NT2/D1 (cell line): Measurements from ENCODE around the gene SRPK1.
A peak's percentile ranks its signal among the peaks of the same experiment; 100 is the strongest.

ENCODE experiments used
- DNase-seq: peaks from one replicate; pipeline ENCODE4 v3.0.0-alpha.2; 2011; ENCODE audit warnings: low read depth, low spot score
- H3K27me3 ChIP-seq: 2 replicates; pipeline ENCODE4 v1.6.0; 2011; ENCODE audit warnings: mild to moderate bottlenecking; ENCODE audit not compliant: insufficient read length, insufficient read depth
- H3K36me3 ChIP-seq: 2 replicates; pipeline ENCODE4 v1.6.1; 2011; ENCODE audit warnings: mild to moderate bottlenecking, low read length, mixed read lengths; ENCODE audit not compliant: insufficient read depth, insufficient read length
- H3K4me1 ChIP-seq: 2 replicates; pipeline ENCODE4 v1.5.1; 2011; ENCODE audit not compliant: insufficient read depth, insufficient read length
- H3K4me3 ChIP-seq: 2 replicates; pipeline ENCODE4 v1.5.1; 2011; ENCODE audit warnings: low read depth; ENCODE audit not compliant: insufficient read length
- H3K9ac ChIP-seq: 2 replicates; pipeline ENCODE4 v1.6.0; 2011; ENCODE audit warnings: low read depth; ENCODE audit not compliant: insufficient read length
- H3K9me3 ChIP-seq: 2 replicates; pipeline ENCODE4 v1.5.1; 2011; ENCODE audit warnings: mild to moderate bottlenecking, low read length; ENCODE audit not compliant: insufficient read depth
- SUZ12 ChIP-seq: IDR thresholded peaks from 2 replicates; pipeline ENCODE4 v1.6.1; 2011; ENCODE audit not compliant: insufficient read length, insufficient read depth; ENCODE audit errors: extremely low read depth
- YY1 ChIP-seq: IDR thresholded peaks from 2 replicates; pipeline ENCODE4 v1.6.1; 2011; ENCODE audit not compliant: insufficient read length, insufficient read depth
- ZNF274 ChIP-seq: IDR thresholded peaks from 2 replicates; pipeline ENCODE4 v1.6.1; 2011; ENCODE audit warnings: mild to moderate bottlenecking, low read depth, low read length

SRPK1 gene

GRCh38 chr6:35876902-35877301 is 44.0 kb downstream of the SRPK1 start:
- peaks cover 43% of the 10 kb centered on the region for H3K36me3 ChIP-seq
- H3K9me3 ChIP-seq: no peaks in the 10 kb centered on the region
- no peak overlapping the region for H3K4me3 ChIP-seq
- DNase-seq: peak; percentile 9
- no peaks in the 10 kb centered on the region for H3K27me3 ChIP-seq
- no peak overlapping the region for H3K9ac ChIP-seq
- no peak for TF ChIP-seq SUZ12
- no peak for TF ChIP-seq ZNF274
- TF ChIP-seq YY1: no peak
- H3K4me1 ChIP-seq: no peaks in the 10 kb centered on the region

GRCh38 chr6:35874730-35875129 is 46.2 kb downstream of the SRPK1 start:
- Histone ChIP-seq H3K9me3 (no peaks in the 10 kb centered on the region), H3K4me3 (no peak overlapping the region), H3K4me1 (no peaks in the 10 kb centered on the region), H3K9ac (no peak overlapping the region), H3K27me3 (no peaks in the 10 kb centered on the region), H3K36me3 (peaks cover 48% of the 10 kb centered on the region)
- no peak for DNase-seq
- no peak for TF ChIP-seq SUZ12
- TF ChIP-seq YY1: no peak
- TF ChIP-seq ZNF274: no peak

- Histone ChIP-seq H3K4me1 (no peaks in the 10 kb centered on the region), H3K4me3 (no peak overlapping the region), H3K9me3 (no peaks in the 10 kb centered on the region), H3K27me3 (no peaks in the 10 kb centered on the region), H3K36me3 (peaks cover 53% of the 10 kb centered on the region), H3K9ac (no peak overlapping the region)
- no peak for DNase-seq
- TF ChIP-seq YY1 (no peak), SUZ12 (no peak), ZNF274 (no peak)
Observed at GRCh38 chr6:35859367-35859766, 61.5 kb downstream of the SRPK1 start.

GRCh38 chr6:35857853-35858252 is 63.0 kb downstream of the SRPK1 start:
- TF ChIP-seq SUZ12: no peak
- no peak for TF ChIP-seq YY1
- TF ChIP-seq ZNF274: no peak
- no peak for DNase-seq
- Histone ChIP-seq H3K36me3 (peaks cover 62% of the 10 kb centered on the region), H3K9ac (no peak overlapping the region), H3K4me3 (no peak overlapping the region), H3K9me3 (no peaks in the 10 kb centered on the region), H3K4me1 (no peaks in the 10 kb centered on the region), H3K27me3 (no peaks in the 10 kb centered on the region)

- H3K36me3 ChIP-seq: peaks cover 63% of the 10 kb centered on the region
- H3K4me1 ChIP-seq: no peaks in the 10 kb centered on the region
- no peak overlapping the region for H3K9ac ChIP-seq
Observed at GRCh38 chr6:35856250-35856649, 64.6 kb downstream of the SRPK1 start.

GRCh38 chr6:35852994-35853393 is 67.9 kb downstream of the SRPK1 start:
- no peak for TF ChIP-seq ZNF274
- TF ChIP-seq SUZ12: no peak
- TF ChIP-seq YY1: no peak
- no peak overlapping the region for H3K4me3 ChIP-seq
- H3K4me1 ChIP-seq: no peaks in the 10 kb centered on the region
- H3K27me3 ChIP-seq: no peaks in the 10 kb centered on the region
- H3K9me3 ChIP-seq: no peaks in the 10 kb centered on the region
- no peak for DNase-seq
- no peak overlapping the region for H3K9ac ChIP-seq
- peaks cover 64% of the 10 kb centered on the region for H3K36me3 ChIP-seq

More at GRCh38 chr6:35856250-35856649, 64.6 kb downstream of the SRPK1 start:
- H3K27me3 ChIP-seq: no peaks in the 10 kb centered on the region
- H3K9me3 ChIP-seq: no peaks in the 10 kb centered on the region
- TF ChIP-seq YY1: no peak
- no peak for TF ChIP-seq SUZ12
- no peak for TF ChIP-seq ZNF274
- no peak for DNase-seq
- no peak overlapping the region for H3K4me3 ChIP-seq

- Histone ChIP-seq H3K27me3 (no peaks in the 10 kb centered on the region), H3K4me1 (no peaks in the 10 kb centered on the region), H3K9ac (no peak overlapping the region), H3K36me3 (peaks cover 65% of the 10 kb centered on the region), H3K4me3 (no peak overlapping the region), H3K9me3 (no peaks in the 10 kb centered on the region)
- TF ChIP-seq SUZ12 (no peak), YY1 (no peak), ZNF274 (no peak)
- DNase-seq: no peak
Observed at GRCh38 chr6:35850208-35850607, 70.7 kb downstream of the SRPK1 start.

- no peak for DNase-seq
- Histone ChIP-seq H3K36me3 (peaks cover 52% of the 10 kb centered on the region), H3K4me3 (no peak overlapping the region), H3K27me3 (no peaks in the 10 kb centered on the region), H3K9me3 (no peaks in the 10 kb centered on the region), H3K4me1 (no peaks in the 10 kb centered on the region), H3K9ac (no peak overlapping the region)
- TF ChIP-seq YY1: no peak
- no peak for TF ChIP-seq SUZ12
- no peak for TF ChIP-seq ZNF274
Observed at GRCh38 chr6:35844290-35844689, 76.6 kb downstream of the SRPK1 start.
